GM21390 (cell line): ENCODE results near the gene CDC25C.
"Not testable (repeated sequence)": the region's sequence is repeated elsewhere in the genome, so short reads cannot be mapped to it uniquely, and the experiment has no call there.

Experiments
- ATAC-seq: cut with Tn5 transposase; IDR thresholded peaks from one replicate; pipeline ENCODE4 v1.9.1; 2021; ENCODE audit not compliant: unreplicated experiment

The CDC25C gene

DNA sequence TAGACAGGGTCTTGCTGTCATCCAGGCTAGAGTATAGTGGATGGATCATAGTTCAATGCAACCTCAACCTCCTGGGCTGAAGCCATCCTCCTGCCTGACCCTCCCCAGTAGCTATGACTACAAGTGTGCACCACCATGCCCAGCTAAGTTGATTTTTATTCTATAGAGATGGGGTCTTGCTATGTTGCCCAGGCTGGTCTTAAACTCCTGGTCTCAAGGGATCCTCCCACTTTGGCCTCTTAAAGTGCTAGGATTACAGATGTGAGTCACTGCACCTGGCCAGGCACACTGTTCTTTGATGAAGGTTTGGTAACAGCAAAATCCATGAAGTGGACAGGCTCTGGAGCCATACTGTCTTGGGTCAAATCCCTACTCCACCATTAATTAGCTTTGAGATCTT is 50.7 kb downstream of the CDC25C start:
- no peak for ATAC-seq

GRCh38 chr5:138276402-138277054 is 55.1 kb downstream of the CDC25C start:
- no peak for ATAC-seq

- no peak for ATAC-seq
These were observed 55.7 kb downstream of the CDC25C start for GRCh38 chr5:138275895-138276294.

- ATAC-seq: no peak
These were observed 56.2 kb downstream of the CDC25C start for GRCh38 chr5:138275379-138275782.

GRCh38 chr5:138274189-138274853 is 57.3 kb downstream of the CDC25C start, which contains the start of gene GFRA3:
GFRA3 (minus strand) TSS chr5:138274621; CDS start chr5:138274424, 197 bp downstream.
- no peak for ATAC-seq

GRCh38 chr5:138273834-138274188 is 57.8 kb downstream of the CDC25C start:
- no peak for ATAC-seq

DNA sequence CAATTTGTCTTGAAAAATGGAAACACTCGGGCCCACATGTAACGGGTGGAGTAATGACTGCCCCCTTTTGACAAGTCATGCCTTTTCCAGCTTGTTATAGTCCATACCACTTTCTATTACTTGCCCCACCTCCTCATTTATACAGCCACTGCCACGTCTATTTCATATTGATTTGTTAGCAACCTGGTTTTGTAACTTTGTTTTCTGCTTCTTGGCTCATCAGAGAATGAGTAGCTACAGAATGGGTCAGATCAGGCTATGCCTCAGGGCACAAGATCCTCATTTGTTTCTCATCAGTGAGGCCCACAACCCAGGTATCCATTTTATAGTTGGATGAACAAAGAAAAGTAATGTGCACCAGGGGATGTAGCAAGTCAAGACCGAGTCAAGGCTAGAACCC is 58.9 kb downstream of the CDC25C start:
- ATAC-seq: no peak

- no peak for ATAC-seq
These were observed 60.3 kb downstream of the CDC25C start for GRCh38 chr5:138271281-138271680.

DNA sequence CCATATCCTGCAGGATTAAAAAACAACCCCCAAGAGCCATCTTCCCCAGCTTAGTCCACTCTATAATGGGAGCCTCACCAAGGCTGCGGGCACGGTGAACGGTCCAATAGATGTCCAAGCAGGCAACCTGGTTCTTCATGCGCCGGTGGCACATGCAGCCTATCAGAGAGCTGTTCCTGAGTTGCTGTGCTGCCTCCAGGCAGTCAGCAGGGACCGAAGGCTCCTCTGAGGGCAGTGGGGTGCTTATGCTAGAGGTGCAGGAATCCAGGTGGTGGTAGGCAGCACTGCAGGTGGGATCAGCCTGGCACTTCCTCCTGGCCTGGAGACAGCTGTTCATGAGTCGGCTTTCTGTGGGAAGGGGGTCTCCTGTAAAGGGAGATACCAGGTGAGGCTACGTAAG is 67.4 kb downstream of the CDC25C start:
- no peak for ATAC-seq

DNA sequence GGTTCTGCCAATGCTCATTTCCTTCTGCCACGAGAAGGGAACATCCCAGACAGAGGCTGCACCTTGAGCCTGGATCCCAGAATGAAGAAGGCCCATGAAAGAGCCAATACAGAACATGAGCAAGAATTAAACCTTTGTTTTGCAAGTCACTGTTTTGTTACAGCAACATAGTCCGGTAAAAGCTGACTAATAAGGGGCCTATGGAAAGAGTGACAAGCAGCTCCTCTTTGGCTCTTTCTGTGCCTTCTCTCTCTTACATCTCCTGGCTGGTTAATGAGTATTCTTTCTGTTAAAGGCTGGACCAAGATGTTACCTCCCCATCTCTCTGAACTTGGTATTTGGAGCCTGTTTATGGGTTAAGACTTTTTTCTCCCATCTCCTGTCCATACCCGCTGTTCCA is 68.0 kb downstream of the CDC25C start:
- no peak for ATAC-seq

- no peak for ATAC-seq
These were observed 72.8 kb downstream of the CDC25C start for GRCh38 chr5:138258704-138259292.

DNA sequence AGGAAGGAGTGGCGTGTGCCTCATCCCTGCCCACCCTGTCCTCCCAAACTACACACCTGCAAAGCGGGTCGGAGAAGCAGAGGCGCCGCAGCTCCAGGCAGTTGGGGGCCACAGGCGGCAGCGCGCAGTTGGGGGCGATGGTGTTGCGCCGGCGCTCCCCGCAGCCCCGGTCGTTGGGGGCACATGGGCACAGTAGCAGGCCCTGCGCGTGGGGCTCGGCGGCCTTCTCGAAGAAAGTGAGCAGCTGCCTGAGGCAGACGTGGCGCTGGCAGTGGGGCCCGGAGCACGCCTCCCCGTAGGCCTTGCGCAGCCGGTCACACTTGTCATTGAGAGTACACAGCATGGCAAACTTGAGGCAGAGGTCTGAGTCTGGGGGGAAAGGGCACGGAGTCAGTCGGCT is 74.0 kb downstream of the CDC25C start:
- ATAC-seq: no peak

DNA sequence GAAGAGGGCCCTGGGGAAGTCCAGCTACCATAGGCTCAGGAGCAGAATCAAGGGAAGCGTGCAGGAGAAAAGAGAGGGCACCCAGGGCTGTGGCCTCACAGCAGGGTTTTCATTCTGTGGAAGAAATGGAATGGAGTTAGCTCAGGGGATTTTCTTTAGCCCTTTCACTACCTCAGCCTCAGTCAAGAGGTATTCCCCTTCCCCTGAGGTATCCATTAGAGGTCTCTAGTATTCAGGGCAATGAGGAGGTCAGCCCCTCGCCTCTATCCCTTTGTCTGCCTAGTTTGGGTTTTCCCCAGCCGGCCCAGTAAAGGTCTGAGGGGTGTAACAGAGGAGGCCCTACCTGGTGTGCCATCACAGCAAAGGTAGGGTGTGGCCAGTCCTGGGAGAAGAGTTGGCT is 78.7 kb downstream of the CDC25C start:
- no peak for ATAC-seq

DNA sequence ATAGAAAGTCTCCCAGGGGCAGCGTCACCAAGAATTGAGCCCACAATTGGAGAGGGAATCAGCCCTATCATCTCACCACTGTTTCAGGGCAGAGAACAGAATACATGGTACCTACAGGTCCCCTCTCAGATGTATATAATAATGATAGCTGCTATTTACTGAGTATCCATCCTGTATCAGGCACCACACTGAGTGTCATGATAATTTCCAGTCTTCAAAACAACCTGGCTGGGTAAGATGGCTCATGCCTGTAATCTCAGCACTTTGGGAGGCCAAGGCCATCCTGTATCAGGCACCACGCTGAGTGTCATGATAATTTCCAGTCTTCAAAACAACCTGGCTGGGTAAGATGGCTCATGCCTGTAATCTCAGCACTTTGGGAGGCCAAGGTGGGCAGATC is 83.8 kb downstream of the CDC25C start:
- ATAC-seq: not testable (repeated sequence)

GRCh38 chr5:138246822-138247221 is 84.8 kb downstream of the CDC25C start:
- ATAC-seq: no peak

- ATAC-seq: no peak
These were observed 85.3 kb downstream of the CDC25C start for GRCh38 chr5:138246334-138246733.

DNA sequence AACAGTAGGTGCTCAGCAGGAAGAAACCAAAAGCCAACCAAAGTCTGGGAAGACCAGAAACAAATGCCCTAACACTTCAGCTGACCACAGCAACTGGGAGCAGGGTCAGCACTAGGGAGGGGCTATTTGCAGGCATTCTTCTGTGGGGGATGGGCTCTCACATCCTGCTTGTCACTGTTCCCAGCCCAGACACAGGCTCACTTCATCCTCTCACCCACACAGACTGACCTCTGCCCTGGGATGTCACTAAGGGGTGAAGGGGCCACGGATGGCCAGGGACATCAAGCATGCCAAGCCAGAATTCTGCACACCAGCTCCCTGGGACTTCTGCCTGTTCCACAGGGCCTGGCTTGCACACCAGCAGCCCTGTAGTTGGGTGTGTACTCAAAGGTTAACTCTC is 85.9 kb downstream of the CDC25C start:
- ATAC-seq: no peak

DNA sequence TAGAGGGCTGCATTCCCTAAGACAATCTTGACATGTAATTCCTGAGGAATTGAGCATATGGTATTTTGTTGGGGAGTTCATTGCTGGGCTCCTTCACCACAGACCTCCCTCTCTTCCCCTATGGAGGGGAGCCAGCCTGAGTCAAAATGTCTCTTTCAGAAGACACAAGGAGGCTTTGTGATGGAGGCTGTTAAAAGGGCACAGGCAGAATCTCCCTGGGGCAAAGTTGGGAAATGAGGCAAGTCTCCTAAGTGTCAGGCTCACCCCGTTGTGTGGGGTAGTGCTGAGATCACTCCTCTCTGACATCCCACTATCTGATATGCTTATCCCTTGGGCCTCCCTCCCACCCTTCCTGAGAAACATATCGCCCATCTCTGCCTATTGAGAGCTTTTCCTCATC is 87.8 kb downstream of the CDC25C start:
- ATAC-seq: no peak

DNA sequence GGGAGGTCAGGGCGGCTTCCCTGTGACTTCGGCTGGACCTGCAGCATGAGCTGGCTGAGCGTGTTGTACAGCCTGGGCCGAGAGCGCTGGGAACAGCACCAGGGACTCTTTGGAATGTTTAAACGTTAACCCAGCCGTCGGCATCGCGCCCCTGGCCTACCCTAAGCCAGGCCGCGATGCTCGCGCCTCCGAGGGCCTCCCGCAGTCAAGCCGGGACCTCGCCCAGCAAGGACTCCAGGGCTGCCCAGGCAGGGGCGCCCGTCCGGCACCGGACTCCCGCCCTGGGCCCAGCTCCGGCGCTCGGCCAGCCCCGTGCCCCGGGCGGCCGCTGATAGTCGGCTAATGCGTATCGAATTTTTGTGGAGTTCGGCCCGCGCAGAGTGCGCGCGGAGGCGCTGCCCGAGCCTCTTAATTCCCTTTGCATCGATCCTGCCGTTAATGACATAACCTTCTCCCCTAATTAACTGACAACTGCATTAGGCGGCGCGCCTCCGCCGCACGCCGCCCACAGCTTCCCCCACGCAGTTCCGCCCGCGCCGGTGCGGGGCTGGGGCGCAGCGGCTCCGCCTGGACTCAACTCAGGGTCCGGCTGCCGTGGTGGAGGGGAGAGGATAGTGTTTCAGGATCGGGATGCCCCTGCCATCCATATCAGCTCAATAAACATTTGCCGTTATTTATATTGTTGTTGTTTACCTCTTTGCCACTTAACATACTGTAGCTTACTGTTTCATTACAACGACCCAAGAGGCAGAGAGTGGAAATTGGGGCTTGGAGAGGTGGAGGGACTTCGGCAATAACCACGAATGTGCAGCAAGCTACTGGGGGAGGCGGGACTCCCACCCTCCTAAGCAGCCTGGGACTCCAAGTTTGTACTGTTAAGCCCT is 89.7 kb downstream of the CDC25C start:
- ATAC-seq: no peak

DNA sequence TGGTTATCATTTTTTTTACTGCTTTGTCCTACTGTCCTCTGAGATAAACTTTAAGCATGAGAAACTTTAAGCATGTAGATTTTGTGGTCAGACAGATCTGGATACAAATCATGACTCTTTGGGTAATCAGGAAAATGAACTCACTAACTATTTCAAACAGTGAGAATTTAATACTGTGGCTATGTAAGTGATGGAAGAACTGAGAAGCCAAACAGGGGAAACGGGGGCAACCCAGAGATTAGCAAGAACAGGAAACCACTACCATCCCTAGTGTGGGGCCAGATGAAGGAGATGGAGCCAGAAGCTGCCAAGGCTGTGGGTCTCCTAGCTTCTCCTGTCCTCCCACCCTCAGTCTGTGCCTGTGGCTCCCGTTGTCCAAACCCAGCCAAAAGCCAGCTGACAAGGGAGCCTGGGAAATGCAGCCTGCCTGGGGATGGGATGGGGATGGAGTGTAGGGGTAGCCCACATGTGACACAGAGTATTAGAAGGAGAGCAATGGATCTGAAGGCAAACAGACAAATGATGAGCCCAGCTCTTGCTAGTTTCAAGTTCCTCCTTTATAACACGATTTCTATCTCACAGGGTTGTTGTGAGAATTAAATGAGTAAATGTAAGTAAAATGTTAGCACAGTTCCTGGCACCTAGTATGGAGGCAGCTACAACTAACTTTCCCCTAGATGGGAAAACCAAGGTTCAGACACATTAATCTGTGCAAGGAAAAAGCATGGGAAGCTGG is 90.8 kb downstream of the CDC25C start:
- no peak for ATAC-seq

DNA sequence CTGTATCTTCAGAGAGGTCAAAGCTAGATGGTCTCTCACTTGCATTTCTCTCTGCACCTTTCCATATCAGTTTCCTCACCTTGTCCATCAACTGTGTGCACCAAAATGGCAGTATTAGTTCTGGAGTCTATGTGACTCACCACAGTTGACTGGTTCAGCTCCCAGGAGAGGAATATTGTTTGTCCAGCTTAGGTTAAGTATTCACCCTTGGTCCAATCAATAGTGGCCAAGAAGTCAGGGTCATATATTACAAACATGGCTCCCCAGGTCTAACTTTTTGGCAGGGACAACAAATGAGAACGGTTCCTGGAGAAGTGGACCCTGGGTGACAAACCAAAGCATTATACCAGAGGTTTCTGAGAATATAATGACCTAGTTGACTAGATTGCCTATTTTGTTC is 93.6 kb downstream of the CDC25C start:
- no peak for ATAC-seq
